Measurements from ENCODE around the gene LPP. TPM values are rescaled to one million over a fixed set of nuclear protein-coding genes. Genes with fewer than 3 reads are reported as not detected.

Gene LPP
- total RNA-seq (2022; extraction: Qiagen RNA extraction; ENCODE audit: low read depth), result 5.2 to 13.4 TPM (median 8.7 TPM) in 5 replicates

GRCh38 chr3:188154014-188154808, at the start of gene LPP:
Gene LPP (plus strand): TSS chr3:188154157. CDS start chr3:188406121, 251,964 bp downstream.

Data from A549 treated with ZK216348 at 1 μM for 4 hours (cell line).